Neural progenitor cell (in vitro differentiated cells): ENCODE measurements around the gene MANBA. TPM values are rescaled to one million over a fixed set of nuclear protein-coding genes. Genes with fewer than 3 reads are reported as not detected.

Experiments used
- DNase-seq: peaks from one replicate; pipeline ENCODE4 v3.0.0-alpha.2; 2016; ENCODE audit warnings: low spot score
- H2AFZ ChIP-seq: fragments of 200-600 bp; sonication (generic); replicated peaks from 2 replicates; pipeline ENCODE4 v1.6.1; 2016; ENCODE audit warnings: antibody characterized with exemption
- H3F3A ChIP-seq: fragments of 200-600 bp; sonication (generic); 2 replicates; pipeline ENCODE4 v1.6.1; 2016; ENCODE audit warnings: antibody characterized with exemption, low read depth
- H3K27ac ChIP-seq: fragments of 200-600 bp; sonication (generic); 2 replicates; pipeline ENCODE4 v1.5.1; 2016; ENCODE audit warnings: mild to moderate bottlenecking
- H3K27me3 ChIP-seq: fragments of 200-600 bp; sonication (generic); 2 replicates; pipeline ENCODE4 v1.6.1; 2016; ENCODE audit warnings: mild to moderate bottlenecking, moderate library complexity
- H3K36me3 ChIP-seq: fragments of 200-600 bp; sonication (generic); 2 replicates; pipeline ENCODE4 v1.5.1; 2016
- H3K4me1 ChIP-seq: fragments of 200-600 bp; sonication (generic); 2 replicates; pipeline ENCODE4 v1.6.1; 2016; ENCODE audit warnings: mixed run types
- H3K4me2 ChIP-seq: fragments of 200-600 bp; sonication (generic); 2 replicates; pipeline ENCODE4 v1.6.1; 2016
- H3K4me3 ChIP-seq: fragments of 200-600 bp; sonication (generic); 2 replicates; pipeline ENCODE4 v1.5.1; 2016
- H3K79me2 ChIP-seq: fragments of 200-600 bp; sonication (generic); 2 replicates; pipeline ENCODE4 v1.6.1; 2016; ENCODE audit warnings: low read depth
- H3K9ac ChIP-seq: fragments of 200-600 bp; sonication (generic); 2 replicates; pipeline ENCODE4 v1.6.1; 2016
- H3K9me3 ChIP-seq: fragments of 200-600 bp; sonication (generic); 2 replicates; pipeline ENCODE4 v1.5.1; 2016; ENCODE audit warnings: low read depth
- H4K20me1 ChIP-seq: fragments of 200-600 bp; sonication (generic); 2 replicates; pipeline ENCODE4 v1.6.1; 2016; ENCODE audit warnings: low read depth
- H3K27ac Mint-ChIP-seq: 3 replicates; pipeline ENCODE4 v1.8.0; 2021; ENCODE audit warnings: mixed read lengths
- H3K27me3 Mint-ChIP-seq: 2 replicates; pipeline ENCODE4 v1.8.0; 2022; ENCODE audit warnings: low read depth, mild to moderate bottlenecking, inconsistent platforms, moderate library complexity, mixed read lengths; ENCODE audit not compliant: insufficient read depth
- H3K36me3 Mint-ChIP-seq: 3 replicates; pipeline ENCODE4 v1.8.0; 2021; ENCODE audit warnings: mixed read lengths
- H3K4me1 Mint-ChIP-seq: 3 replicates; pipeline ENCODE4 v1.8.0; 2021; ENCODE audit warnings: mixed read lengths
- H3K4me3 Mint-ChIP-seq: 3 replicates; pipeline ENCODE4 v1.8.0; 2021; ENCODE audit warnings: mild to moderate bottlenecking, moderate library complexity, mixed read lengths
- H3K9me3 Mint-ChIP-seq: 3 replicates; pipeline ENCODE4 v1.8.0; 2020; ENCODE audit warnings: mixed read lengths
- CTCF ChIP-seq: fragments of 200-600 bp; sonication (generic); IDR thresholded peaks from 2 replicates; pipeline ENCODE4 v1.5.1; 2017; ENCODE audit warnings: antibody characterized with exemption, mild to moderate bottlenecking
- EZH2 ChIP-seq: fragments of 200-600 bp; sonication (generic); IDR thresholded peaks from 2 replicates; pipeline ENCODE4 v1.6.1; 2017; ENCODE audit warnings: antibody characterized with exemption, mild to moderate bottlenecking, moderate library complexity
- EZH2phosphoT487 ChIP-seq: fragments of 200-600 bp; sonication (generic); IDR thresholded peaks from 2 replicates; pipeline ENCODE4 v1.6.1; 2017; ENCODE audit warnings: antibody characterized with exemption
- total RNA-seq: library from RNA; depleted of rRNA; stranded (reverse); fragments of >200 nt; gene quantifications from 2 replicates; pipeline ENCODE4 v1.2.3, GENCODE V29; 2015; ENCODE audit warnings: low replicate concordance

The MANBA gene
- total RNA-seq, 1 donor from 2014 or later = 53.4 TPM

- Histone ChIP-seq H3K79me2 (no peaks in the 10 kb centered on the region), H3K27me3 (no peaks in the 10 kb centered on the region), H3K27ac (no peak overlapping the region), H3K4me2 (no peak overlapping the region), H3K9me3 (no peaks in the 10 kb centered on the region), H3K4me1 (no peaks in the 10 kb centered on the region), H4K20me1 (no peaks in the 10 kb centered on the region), H3K9ac (no peak overlapping the region), H3K4me3 (no peak overlapping the region), H3K36me3 (no peaks in the 10 kb centered on the region), H3F3A (no peaks in the 10 kb centered on the region), H2AFZ (no peak overlapping the region)
- no peak for TF ChIP-seq EZH2
- TF ChIP-seq EZH2phosphoT487 = no peak
- no peak for TF ChIP-seq CTCF
- Mint-ChIP-seq H3K27ac (no peak overlapping the region), H3K4me1 (no peaks in the 10 kb centered on the region), H3K36me3 (no peaks in the 10 kb centered on the region), H3K4me3 (no peak overlapping the region), H3K9me3 (no peaks in the 10 kb centered on the region), H3K27me3 (no peaks in the 10 kb centered on the region)
- DNase-seq = no peak
Observed at GRCh38 chr4:102678695-102679335, 82.0 kb downstream of the MANBA start.

- H2AFZ ChIP-seq = no peak overlapping the region
- H3K36me3 ChIP-seq = peaks cover 3% of the 10 kb centered on the region
- TF ChIP-seq EZH2 (no peak), CTCF (no peak), EZH2phosphoT487 (no peak)
- H3K27ac ChIP-seq = no peak overlapping the region
- Mint-ChIP-seq H3K4me1 (no peaks in the 10 kb centered on the region), H3K27ac (no peak overlapping the region), H3K36me3 (no peaks in the 10 kb centered on the region), H3K9me3 (no peaks in the 10 kb centered on the region), H3K4me3 (no peak overlapping the region), H3K27me3 (peaks cover under 1% of the 10 kb centered on the region)
- H3K9ac ChIP-seq = no peak overlapping the region
- no peak overlapping the region for H3K4me2 ChIP-seq
- H4K20me1 ChIP-seq = no peaks in the 10 kb centered on the region
- no peaks in the 10 kb centered on the region for H3K79me2 ChIP-seq
- no peaks in the 10 kb centered on the region for H3K9me3 ChIP-seq
- no peak overlapping the region for H3K4me3 ChIP-seq
- no peaks in the 10 kb centered on the region for H3K27me3 ChIP-seq
- no peak for DNase-seq
- H3F3A ChIP-seq = no peaks in the 10 kb centered on the region
- no peaks in the 10 kb centered on the region for H3K4me1 ChIP-seq
Observed at GRCh38 chr4:102678107-102678506, 82.7 kb downstream of the MANBA start.

DNA sequence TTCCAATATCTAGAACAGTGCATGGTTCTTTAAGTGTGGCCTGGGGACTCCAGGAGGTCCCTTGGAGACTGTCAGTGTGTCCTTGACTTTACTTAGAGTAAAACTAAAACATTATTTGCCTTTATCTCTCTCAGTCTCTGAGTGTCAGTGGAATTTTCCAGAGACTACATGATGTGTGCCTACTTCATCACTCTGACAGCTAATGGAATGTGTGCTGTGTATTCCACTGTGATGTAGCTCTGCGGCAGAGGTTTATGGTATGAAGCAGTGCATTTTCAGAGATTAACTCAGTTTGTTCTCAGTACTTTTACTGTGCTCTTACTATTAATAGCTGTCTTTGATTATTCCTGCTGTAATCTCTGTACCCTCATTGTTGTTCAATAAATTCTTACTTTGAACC is 85.6 kb downstream of the MANBA start:
- no peaks in the 10 kb centered on the region for H3K27me3 ChIP-seq
- no peak for DNase-seq
- peaks cover 12% of the 10 kb centered on the region for H3K36me3 Mint-ChIP-seq
- peaks cover 2% of the 10 kb centered on the region for H3K27me3 Mint-ChIP-seq
- H2AFZ ChIP-seq = no peak overlapping the region
- TF ChIP-seq EZH2phosphoT487 (no peak), CTCF (no peak), EZH2 (no peak)
- no peaks in the 10 kb centered on the region for H3K4me1 ChIP-seq
- H3K79me2 ChIP-seq = no peaks in the 10 kb centered on the region
- H3K4me3 Mint-ChIP-seq = no peak overlapping the region
- no peaks in the 10 kb centered on the region for H3K9me3 Mint-ChIP-seq
- no peaks in the 10 kb centered on the region for H3K4me1 Mint-ChIP-seq
- no peak overlapping the region for H3K27ac ChIP-seq
- peaks cover 3% of the 10 kb centered on the region for H3K36me3 ChIP-seq
- H3K27ac Mint-ChIP-seq = no peak overlapping the region
- H4K20me1 ChIP-seq = no peaks in the 10 kb centered on the region
- no peak overlapping the region for H3K9ac ChIP-seq
- no peak overlapping the region for H3K4me2 ChIP-seq
- no peaks in the 10 kb centered on the region for H3K9me3 ChIP-seq
- no peaks in the 10 kb centered on the region for H3F3A ChIP-seq
- H3K4me3 ChIP-seq = no peak overlapping the region
